ENCODE data around the gene BICDL1. TPM values are rescaled to one million over a fixed set of nuclear protein-coding genes. Genes with fewer than 3 reads are reported as not detected.
A peak's percentile ranks its signal among the peaks of the same experiment; 100 is the strongest.

Gene BICDL1
- total and polyA plus RNA-seq, 2 experiments from 2014 or later: 3.5 to 3.7 TPM

DNA sequence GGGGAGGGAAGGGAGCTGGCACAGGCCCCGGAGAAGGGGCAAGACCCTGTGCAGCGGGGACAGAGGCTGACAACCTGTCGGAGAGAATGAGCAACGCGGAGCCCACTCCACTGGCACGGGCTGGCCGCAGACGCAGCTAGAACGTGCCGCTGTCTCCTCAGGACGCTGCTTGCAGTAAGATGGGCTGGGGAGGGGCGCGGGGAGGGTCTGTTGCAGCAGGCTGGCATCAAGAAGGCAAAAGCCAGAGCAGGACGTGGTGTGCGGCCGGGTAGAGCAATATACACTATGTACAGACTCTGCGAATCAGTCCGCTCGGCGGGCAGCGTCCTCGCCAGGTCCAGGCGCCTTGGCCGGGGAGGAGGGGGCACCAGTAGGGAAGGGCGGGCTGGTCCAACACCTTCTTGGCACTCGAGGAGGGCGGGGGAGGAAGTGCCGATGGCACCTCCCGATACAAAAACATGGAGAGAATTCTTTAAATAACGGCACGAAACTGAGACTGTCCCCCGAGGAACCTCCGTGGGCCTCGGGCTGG, 107.7 kb downstream of the BICDL1 start:
- Histone ChIP-seq H3K4me1 (ENCODE audit: low read depth) (peaks cover 16% of the 10 kb centered on the region), H3K9me3 (ENCODE audit: low read depth) (no peaks in the 10 kb centered on the region), H3K4me3 (no peak overlapping the region), H3K36me3 (peaks cover 9% of the 10 kb centered on the region), H3K27me3 (no peaks in the 10 kb centered on the region), H3K27ac (no peak overlapping the region)
- DNase-seq (ENCODE audit: low read depth in 1 of 2, low spot score in 1 of 2): no peak
- TF ChIP-seq, protein P1, sequence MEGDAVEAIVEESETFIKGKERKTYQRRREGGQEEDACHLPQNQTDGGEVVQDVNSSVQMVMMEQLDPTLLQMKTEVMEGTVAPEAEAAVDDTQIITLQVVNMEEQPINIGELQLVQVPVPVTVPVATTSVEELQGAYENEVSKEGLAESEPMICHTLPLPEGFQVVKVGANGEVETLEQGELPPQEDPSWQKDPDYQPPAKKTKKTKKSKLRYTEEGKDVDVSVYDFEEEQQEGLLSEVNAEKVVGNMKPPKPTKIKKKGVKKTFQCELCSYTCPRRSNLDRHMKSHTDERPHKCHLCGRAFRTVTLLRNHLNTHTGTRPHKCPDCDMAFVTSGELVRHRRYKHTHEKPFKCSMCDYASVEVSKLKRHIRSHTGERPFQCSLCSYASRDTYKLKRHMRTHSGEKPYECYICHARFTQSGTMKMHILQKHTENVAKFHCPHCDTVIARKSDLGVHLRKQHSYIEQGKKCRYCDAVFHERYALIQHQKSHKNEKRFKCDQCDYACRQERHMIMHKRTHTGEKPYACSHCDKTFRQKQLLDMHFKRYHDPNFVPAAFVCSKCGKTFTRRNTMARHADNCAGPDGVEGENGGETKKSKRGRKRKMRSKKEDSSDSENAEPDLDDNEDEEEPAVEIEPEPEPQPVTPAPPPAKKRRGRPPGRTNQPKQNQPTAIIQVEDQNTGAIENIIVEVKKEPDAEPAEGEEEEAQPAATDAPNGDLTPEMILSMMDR (IDR thresholded peaks at IDR 0.05; ENCODE audit: low read depth, low read length): no peak

DNA sequence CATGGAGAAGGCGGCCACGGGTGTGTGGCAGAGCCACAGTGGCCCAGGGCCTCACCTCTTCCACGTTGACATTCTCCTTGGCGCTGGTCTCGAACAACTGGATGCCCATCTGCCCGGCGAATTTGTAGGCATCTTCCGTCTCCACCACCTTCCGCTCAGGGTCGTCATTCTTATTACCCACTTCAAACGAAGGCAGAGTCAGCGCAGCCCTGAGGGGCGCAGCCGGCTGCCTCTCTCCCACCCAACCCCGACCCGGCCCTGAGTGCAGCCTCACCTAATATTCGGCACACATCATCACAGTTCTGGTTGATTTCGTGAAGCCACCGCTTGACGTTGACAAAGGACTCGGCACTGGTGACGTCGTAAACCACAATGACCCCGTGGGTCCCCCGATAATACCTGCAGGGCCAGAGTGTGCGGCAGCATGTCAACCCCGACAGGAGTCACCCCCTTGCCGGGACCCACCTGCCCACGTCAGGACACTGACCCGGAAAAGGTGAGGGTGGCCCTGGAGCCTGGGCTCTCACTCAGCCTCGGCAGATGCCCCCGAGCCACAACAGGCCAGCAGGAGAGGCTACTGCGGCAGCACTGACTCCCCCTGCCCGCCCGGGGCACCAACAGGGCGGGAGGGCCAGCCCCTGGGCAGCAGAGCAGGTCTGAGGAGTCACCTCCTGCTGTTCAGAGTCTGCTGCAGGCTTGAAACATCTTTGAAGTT, 109.9 kb downstream of the BICDL1 start:
- no peak for DNase-seq (ENCODE audit: low read depth in 1 of 2, low spot score in 1 of 2)
- Histone ChIP-seq H3K4me3 (no peak overlapping the region), H3K4me1 (ENCODE audit: low read depth) (peaks cover 9% of the 10 kb centered on the region), H3K36me3 (peaks cover 9% of the 10 kb centered on the region), H3K9me3 (ENCODE audit: low read depth) (no peaks in the 10 kb centered on the region), H3K27ac (no peak overlapping the region), H3K27me3 (no peaks in the 10 kb centered on the region)
- TF ChIP-seq, protein P1 (IDR thresholded peaks at IDR 0.05; ENCODE audit: low read depth, low read length): no peak

DNA sequence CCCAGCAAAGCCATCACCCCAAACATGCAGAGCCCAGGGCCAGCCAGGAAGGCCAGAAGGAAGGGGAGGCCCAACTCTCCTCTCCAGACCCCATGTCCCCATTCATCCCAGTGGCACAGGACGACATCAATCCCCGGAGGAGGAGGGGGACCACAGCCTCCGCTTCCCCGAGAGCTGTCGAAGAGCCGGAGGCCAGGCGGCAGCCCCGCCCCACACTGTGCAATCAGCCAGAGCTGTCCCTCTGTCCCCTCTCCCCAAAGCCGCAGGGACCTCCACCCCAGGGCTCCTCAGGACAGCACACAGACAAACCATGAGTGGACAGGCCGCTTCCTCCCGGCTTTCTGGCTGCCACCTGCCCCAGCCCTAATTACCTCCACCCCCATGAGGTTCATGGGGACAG, 110.7 kb downstream of the BICDL1 start:
- peaks cover under 1% of the 10 kb centered on the region for H3K4me1 ChIP-seq (ENCODE audit: low read depth)
- H3K9me3 ChIP-seq (ENCODE audit: low read depth): no peaks in the 10 kb centered on the region
- no peak overlapping the region for H3K4me3 ChIP-seq
- H3K36me3 ChIP-seq: peaks cover 9% of the 10 kb centered on the region
- DNase-seq (ENCODE audit: low read depth in 1 of 2, low spot score in 1 of 2): no peak
- TF ChIP-seq, protein P1 (IDR thresholded peaks at IDR 0.05; ENCODE audit: low read depth, low read length): no peak
- H3K27me3 ChIP-seq: no peaks in the 10 kb centered on the region
- H3K27ac ChIP-seq: no peak overlapping the region

DNA sequence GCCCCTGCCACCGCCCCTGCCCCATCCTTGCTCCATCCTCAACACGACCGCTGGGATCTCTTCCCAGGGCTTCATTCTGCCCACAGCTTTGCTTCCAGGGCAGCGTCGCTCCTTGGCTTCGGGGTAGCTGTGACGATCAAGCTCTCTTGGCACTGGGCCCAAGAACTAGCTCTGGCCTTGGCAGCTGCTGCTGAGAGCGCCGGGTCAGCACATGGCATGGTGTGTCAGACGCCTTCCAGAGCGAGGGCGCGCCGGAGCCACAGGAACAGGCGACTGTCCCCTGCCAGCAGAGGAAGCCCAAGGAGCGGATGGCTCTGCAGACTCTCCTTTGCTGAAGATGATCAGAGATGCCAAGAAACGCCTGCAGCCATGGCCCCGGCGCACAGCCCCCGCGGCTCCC, 111.6 kb downstream of the BICDL1 start:
- peak in 1 of 2 donors; percentile 63 for DNase-seq (ENCODE audit: low read depth in 1 of 2, low spot score in 1 of 2)
- no peaks in the 10 kb centered on the region for H3K9me3 ChIP-seq (ENCODE audit: low read depth)

DNA sequence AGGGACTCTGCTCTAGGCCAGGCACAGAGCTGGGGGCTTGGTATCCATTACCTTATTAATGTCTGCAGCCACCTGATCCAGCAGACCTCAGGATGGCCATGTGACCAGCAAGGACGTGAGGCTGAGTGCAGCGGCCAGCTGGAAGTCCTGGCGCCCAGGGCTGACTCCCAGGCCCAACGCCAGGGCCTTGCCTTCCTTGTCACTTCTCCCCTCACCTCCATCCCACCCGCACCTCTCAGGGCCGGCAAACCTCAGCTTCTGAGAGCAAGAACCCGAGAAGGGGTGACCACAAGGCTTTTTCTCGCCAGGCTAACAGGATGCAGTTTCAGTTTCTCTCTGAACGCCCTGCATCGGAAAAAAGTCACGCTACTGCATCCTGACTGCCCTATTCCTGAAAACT, 112.1 kb downstream of the BICDL1 start:
- H3K36me3 ChIP-seq: peaks cover 7% of the 10 kb centered on the region
- no peak overlapping the region for H3K4me3 ChIP-seq
- no peaks in the 10 kb centered on the region for H3K9me3 ChIP-seq (ENCODE audit: low read depth)
- TF ChIP-seq, protein P1 (IDR thresholded peaks at IDR 0.05; ENCODE audit: low read depth, low read length): no peak
- DNase-seq (ENCODE audit: low read depth in 1 of 2, low spot score in 1 of 2): no peak
- H3K27ac ChIP-seq: no peak overlapping the region
- H3K4me1 ChIP-seq (ENCODE audit: low read depth): no peaks in the 10 kb centered on the region
- no peaks in the 10 kb centered on the region for H3K27me3 ChIP-seq

More for the DNA sequence above, 111.6 kb downstream of the BICDL1 start:
- TF ChIP-seq, protein P1 (IDR thresholded peaks at IDR 0.05; ENCODE audit: low read depth, low read length): no peak
- Histone ChIP-seq H3K27me3 (no peaks in the 10 kb centered on the region), H3K27ac (no peak overlapping the region), H3K36me3 (peaks cover 9% of the 10 kb centered on the region), H3K4me3 (no peak overlapping the region), H3K4me1 (ENCODE audit: low read depth) (no peaks in the 10 kb centered on the region)
